ENCODE measurements around the gene PRCC. TPM values are rescaled to one million over a fixed set of nuclear protein-coding genes. Genes with fewer than 3 reads are reported as not detected.

PRCC gene
- polyA plus RNA-seq, 4 donors = 45.2 to 56.7 (median 52.8) TPM

GRCh38 chr1:156746728-156747631 lies 20.4 kb upstream of the PRCC start:
- FAIRE-seq = no peak
- Histone ChIP-seq H3K27me3 (ENCODE audit: control insufficient read depth in 3 of 3, insufficient read depth in 3 of 3, low read length in 3 of 3) (no peaks in the 10 kb centered on the region), H3K4me3 (ENCODE audit: low read depth in 1 of 3, low read length in 3 of 3) (peak overlapping the region; percentile 43 to 99 (median 71)), H3K4me1 (ENCODE audit: control insufficient read depth in 3 of 3, insufficient read depth in 2 of 3, low read depth in 1 of 3, low read length in 2 of 3) (peaks cover 12 to 54% (median 15%) of the 10 kb centered on the region in 3 donors), H3K9me3 (ENCODE audit: control insufficient read depth in 2 of 2, insufficient read depth in 1 of 2, low read depth in 1 of 2, low read length in 1 of 2) (no peaks in the 10 kb centered on the region), H3K36me3 (ENCODE audit: control insufficient read depth in 3 of 3, insufficient read depth in 2 of 3, low read depth in 1 of 3, low read length in 3 of 3) (peaks cover 10 to 68% (median 21%) of the 10 kb centered on the region in 3 donors), H3K27ac (ENCODE audit: low read depth in 1 of 3, low read length in 2 of 3) (peak overlapping the region; percentile 94 to 98 (median 96))
- DNase-seq = peak; percentile 89 to 96
- 2 to 3% (median 2%) methylated on average over 15 to 24 of the region's 29 CpGs for WGBS, 3 donors

DNA sequence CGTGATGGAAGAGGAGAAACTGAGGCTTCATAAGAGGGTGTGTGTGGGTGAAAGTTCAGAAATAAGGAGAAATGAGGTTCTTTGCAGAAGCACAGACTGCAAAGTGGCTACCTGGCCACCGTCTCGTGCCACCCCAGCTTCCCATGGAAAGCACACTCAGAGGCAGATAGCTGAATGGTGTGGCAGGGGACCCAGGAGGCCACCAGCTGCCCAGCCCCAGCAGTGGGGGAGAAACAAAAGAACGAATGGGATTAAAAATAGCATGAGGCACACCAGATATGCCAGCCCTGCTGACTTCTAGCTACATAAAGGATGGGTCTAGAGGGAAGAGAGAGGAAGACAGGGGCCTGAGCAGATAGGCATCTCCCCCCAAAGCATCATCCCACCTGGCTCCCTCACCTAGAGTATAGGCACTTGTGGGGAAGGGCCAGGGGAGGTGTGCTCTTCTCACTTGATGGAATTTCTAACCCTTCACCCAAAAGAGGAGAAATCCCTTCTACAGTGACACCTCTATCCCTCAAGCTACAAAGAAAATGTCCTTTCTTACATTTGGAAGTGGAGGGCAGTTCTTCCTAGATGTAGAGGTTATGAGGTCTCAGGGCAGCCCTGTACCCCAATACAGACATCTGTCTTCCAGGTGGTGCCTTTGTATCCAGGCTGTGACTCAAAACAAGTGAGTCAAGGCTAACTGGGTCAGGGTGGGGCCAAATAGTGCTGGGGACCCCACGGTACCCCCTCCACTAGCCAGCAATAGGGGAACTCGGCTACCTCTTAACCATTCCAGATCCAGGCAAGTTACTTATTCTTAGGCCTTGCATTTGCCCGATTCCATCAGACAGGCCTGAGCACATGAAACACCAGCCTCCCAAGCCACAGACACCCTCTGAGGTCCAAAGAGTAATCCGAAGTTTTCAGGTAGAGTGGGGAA lies 19.3 kb upstream of the PRCC start:
- Histone ChIP-seq H3K27ac (ENCODE audit: low read depth in 1 of 3, low read length in 2 of 3) (peak overlapping the region; percentile 94 to 98 (median 96)), H3K27me3 (ENCODE audit: control insufficient read depth in 3 of 3, insufficient read depth in 3 of 3, low read length in 3 of 3) (no peaks in the 10 kb centered on the region), H3K36me3 (ENCODE audit: control insufficient read depth in 3 of 3, insufficient read depth in 2 of 3, low read depth in 1 of 3, low read length in 3 of 3) (peaks cover 10 to 58% (median 15%) of the 10 kb centered on the region in 3 donors), H3K4me1 (ENCODE audit: control insufficient read depth in 3 of 3, insufficient read depth in 2 of 3, low read depth in 1 of 3, low read length in 2 of 3) (peaks cover 12 to 60% (median 18%) of the 10 kb centered on the region in 3 donors), H3K4me3 (ENCODE audit: low read depth in 1 of 3, low read length in 3 of 3) (peak overlapping the region in 2 of 3 donors; percentile 71 to 99), H3K9me3 (ENCODE audit: control insufficient read depth in 2 of 2, insufficient read depth in 1 of 2, low read depth in 1 of 2, low read length in 1 of 2) (no peaks in the 10 kb centered on the region)
- DNase-seq (no peak), FAIRE-seq (no peak)
- 3 to 7% (median 6%) methylated on average over 8 of the region's 8 CpGs for WGBS, 3 donors

- H3K36me3 ChIP-seq (ENCODE audit: control insufficient read depth in 3 of 3, insufficient read depth in 2 of 3, low read depth in 1 of 3, low read length in 3 of 3) = peaks cover 8 to 49% (median 9%) of the 10 kb centered on the region in 3 donors
- H3K9me3 ChIP-seq (ENCODE audit: control insufficient read depth in 2 of 2, insufficient read depth in 1 of 2, low read depth in 1 of 2, low read length in 1 of 2) = no peaks in the 10 kb centered on the region
- H3K27me3 ChIP-seq (ENCODE audit: control insufficient read depth in 3 of 3, insufficient read depth in 3 of 3, low read length in 3 of 3) = no peaks in the 10 kb centered on the region
- WGBS, 3 donors = 3 to 6% (median 4%) methylated on average over 9 of the region's 9 CpGs
- H3K4me1 ChIP-seq (ENCODE audit: control insufficient read depth in 3 of 3, insufficient read depth in 2 of 3, low read depth in 1 of 3, low read length in 2 of 3) = peaks cover 12 to 62% (median 19%) of the 10 kb centered on the region in 3 donors
- H3K4me3 ChIP-seq (ENCODE audit: low read depth in 1 of 3, low read length in 3 of 3) = peak overlapping the region; percentile 3 to 99 (median 71)
- peak overlapping the region; percentile 94 to 98 (median 96) for H3K27ac ChIP-seq (ENCODE audit: low read depth in 1 of 3, low read length in 2 of 3)
- FAIRE-seq (no peak), DNase-seq (peak; percentile 75 to 76)
Observed at GRCh38 chr1:156748670-156749418, 18.5 kb upstream of the PRCC start.

GRCh38 chr1:156749419-156750118 lies 17.8 kb upstream of the PRCC start:
- H3K4me3 ChIP-seq (ENCODE audit: low read depth in 1 of 3, low read length in 3 of 3) = peak overlapping the region; percentile 71 to 99 (median 97)
- peaks cover 4 to 42% (median 7%) of the 10 kb centered on the region in 3 donors for H3K36me3 ChIP-seq (ENCODE audit: control insufficient read depth in 3 of 3, insufficient read depth in 2 of 3, low read depth in 1 of 3, low read length in 3 of 3)
- H3K4me1 ChIP-seq (ENCODE audit: control insufficient read depth in 3 of 3, insufficient read depth in 2 of 3, low read depth in 1 of 3, low read length in 2 of 3) = peaks cover 12 to 62% (median 19%) of the 10 kb centered on the region in 3 donors
- 1 to 20% (median 4%) methylated on average over 8 of the region's 8 CpGs for WGBS, 3 donors
- H3K27me3 ChIP-seq (ENCODE audit: control insufficient read depth in 3 of 3, insufficient read depth in 3 of 3, low read length in 3 of 3) = no peaks in the 10 kb centered on the region
- H3K9me3 ChIP-seq (ENCODE audit: control insufficient read depth in 2 of 2, insufficient read depth in 1 of 2, low read depth in 1 of 2, low read length in 1 of 2) = no peaks in the 10 kb centered on the region
- FAIRE-seq (no peak), DNase-seq (peak; percentile 89 to 98)
- peak overlapping the region; percentile 96 to 98 (median 97) for H3K27ac ChIP-seq (ENCODE audit: low read depth in 1 of 3, low read length in 2 of 3)

- no peaks in the 10 kb centered on the region for H3K9me3 ChIP-seq (ENCODE audit: control insufficient read depth in 2 of 2, insufficient read depth in 1 of 2, low read depth in 1 of 2, low read length in 1 of 2)
- no peaks in the 10 kb centered on the region for H3K27me3 ChIP-seq (ENCODE audit: control insufficient read depth in 3 of 3, insufficient read depth in 3 of 3, low read length in 3 of 3)
- DNase-seq (peak; percentile 63 to 78), FAIRE-seq (no peak)
- peak overlapping the region; percentile 71 to 99 (median 97) for H3K4me3 ChIP-seq (ENCODE audit: low read depth in 1 of 3, low read length in 3 of 3)
- H3K36me3 ChIP-seq (ENCODE audit: control insufficient read depth in 3 of 3, insufficient read depth in 2 of 3, low read depth in 1 of 3, low read length in 3 of 3) = peaks cover 0 to 35% (median under 1%) of the 10 kb centered on the region in 3 donors
- peak overlapping the region; percentile 96 to 98 (median 97) for H3K27ac ChIP-seq (ENCODE audit: low read depth in 1 of 3, low read length in 2 of 3)
- 0 to 2% (median 2%) methylated on average over 5 of the region's 5 CpGs for WGBS, 3 donors
- peaks cover 12 to 55% (median 19%) of the 10 kb centered on the region in 3 donors for H3K4me1 ChIP-seq (ENCODE audit: control insufficient read depth in 3 of 3, insufficient read depth in 2 of 3, low read depth in 1 of 3, low read length in 2 of 3)
Observed at GRCh38 chr1:156750191-156750672, 17.1 kb upstream of the PRCC start.

GRCh38 chr1:156750711-156751450 lies 16.5 kb upstream of the PRCC start:
- Histone ChIP-seq H3K9me3 (ENCODE audit: control insufficient read depth in 2 of 2, insufficient read depth in 1 of 2, low read depth in 1 of 2, low read length in 1 of 2) (no peaks in the 10 kb centered on the region), H3K4me3 (ENCODE audit: low read depth in 1 of 3, low read length in 3 of 3) (peak overlapping the region; percentile 71 to 99 (median 97)), H3K27me3 (ENCODE audit: control insufficient read depth in 3 of 3, insufficient read depth in 3 of 3, low read length in 3 of 3) (no peaks in the 10 kb centered on the region), H3K27ac (ENCODE audit: low read depth in 1 of 3, low read length in 2 of 3) (peak overlapping the region; percentile 96 to 98 (median 97)), H3K4me1 (ENCODE audit: control insufficient read depth in 3 of 3, insufficient read depth in 2 of 3, low read depth in 1 of 3, low read length in 2 of 3) (peaks cover 11 to 49% (median 18%) of the 10 kb centered on the region in 3 donors), H3K36me3 (ENCODE audit: control insufficient read depth in 3 of 3, insufficient read depth in 2 of 3, low read depth in 1 of 3, low read length in 3 of 3) (peaks cover 0 to 32% (median 0%) of the 10 kb centered on the region in 3 donors)
- 0 to 1% (median 0%) methylated on average over 59 to 64 of the region's 64 CpGs for WGBS, 3 donors
- DNase-seq = peak; percentile 27 to 79
- no peak for FAIRE-seq

DNA sequence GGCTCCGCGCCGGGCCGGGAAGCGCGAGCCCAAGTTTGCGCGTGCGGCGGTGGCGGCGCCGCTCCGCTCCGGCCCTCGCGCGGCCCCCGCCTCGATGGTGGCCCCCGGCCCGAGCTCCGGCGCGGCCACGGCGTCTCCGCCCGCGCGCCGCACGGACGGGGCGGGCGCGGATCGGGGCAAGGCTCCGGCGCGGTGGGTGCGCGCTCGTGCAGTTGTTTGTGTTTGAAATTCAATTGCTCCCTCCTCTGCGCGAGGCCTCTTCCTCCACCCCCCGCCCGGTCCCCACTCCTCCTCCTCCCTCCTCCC lies 15.9 kb upstream of the PRCC start, which contains the start of gene HDGF:
Gene HDGF, minus strand, starts transcription at position 225 of the 306 bp plus-strand sequence. CDS start 246 bp downstream, outside the sequence.
- no peaks in the 10 kb centered on the region for H3K9me3 ChIP-seq (ENCODE audit: control insufficient read depth in 2 of 2, insufficient read depth in 1 of 2, low read depth in 1 of 2, low read length in 1 of 2)
- H3K4me3 ChIP-seq (ENCODE audit: low read depth in 1 of 3, low read length in 3 of 3) = peak within 1 kb of the TSS; percentile 95 to 99 (median 97)
- 0 to 1% (median 0%) methylated on average over 26 to 48 of the region's 48 CpGs for WGBS, 3 donors
- H3K36me3 ChIP-seq (ENCODE audit: control insufficient read depth in 3 of 3, insufficient read depth in 2 of 3, low read depth in 1 of 3, low read length in 3 of 3) = peaks cover 0 to 26% (median 0%) of the 10 kb centered on the region in 3 donors
- DNase-seq = no peak
- H3K27me3 ChIP-seq (ENCODE audit: control insufficient read depth in 3 of 3, insufficient read depth in 3 of 3, low read length in 3 of 3) = no peaks in the 10 kb centered on the region
- no peak for FAIRE-seq
- H3K4me1 ChIP-seq (ENCODE audit: control insufficient read depth in 3 of 3, insufficient read depth in 2 of 3, low read depth in 1 of 3, low read length in 2 of 3) = peaks cover 8 to 44% (median 13%) of the 10 kb centered on the region in 3 donors
- peak within 1 kb of the TSS; percentile 96 to 98 (median 97) for H3K27ac ChIP-seq (ENCODE audit: low read depth in 1 of 3, low read length in 2 of 3)

All from small intestine (tissue), 7 donors.